ENCODE data around the gene PHAF1. TPM values are rescaled to one million over a fixed set of nuclear protein-coding genes. Genes with fewer than 3 reads are reported as not detected.
A peak's percentile ranks its signal among the peaks of the same experiment; 100 is the strongest.

The PHAF1 gene
- total and polyA plus RNA-seq, 8 donors = 4.6 to 39.6 (median 7.6) TPM

- Histone ChIP-seq H3K36me3 (no peaks in the 10 kb centered on the region), H3K4me1 (peaks cover 46 to 69% (median 60%) of the 10 kb centered on the region in 4 donors), H3K9me3 (no peaks in the 10 kb centered on the region), H3K27ac (peak overlapping the region; percentile 47 to 91 (median 88)), H3K27me3 (peaks cover 0 to 62% (median 9%) of the 10 kb centered on the region in 3 donors), H3K4me3 (peak overlapping the region; percentile 43 to 55 (median 49))
- TF ChIP-seq POLR2A (IDR thresholded peaks at IDR 0.05) = no peak
- TF ChIP-seq CTCF (IDR thresholded peaks at IDR 0.05) = peak in 3 of 7 experiments; percentile 18 to 37 (median 30)
- peak in 1 of 2 donors; percentile 70 for DNase-seq
- intact Hi-C loops (cut with DNase I; ENCODE audit: low total_unique reads) = no loop called here
- 10 to 19% (median 18%) methylated on average over 22 to 24 of the region's 24 CpGs for WGBS, 5 donors
Measured at GRCh38 chr16:67169642-67170167, 60.0 kb downstream of the PHAF1 start.

DNA sequence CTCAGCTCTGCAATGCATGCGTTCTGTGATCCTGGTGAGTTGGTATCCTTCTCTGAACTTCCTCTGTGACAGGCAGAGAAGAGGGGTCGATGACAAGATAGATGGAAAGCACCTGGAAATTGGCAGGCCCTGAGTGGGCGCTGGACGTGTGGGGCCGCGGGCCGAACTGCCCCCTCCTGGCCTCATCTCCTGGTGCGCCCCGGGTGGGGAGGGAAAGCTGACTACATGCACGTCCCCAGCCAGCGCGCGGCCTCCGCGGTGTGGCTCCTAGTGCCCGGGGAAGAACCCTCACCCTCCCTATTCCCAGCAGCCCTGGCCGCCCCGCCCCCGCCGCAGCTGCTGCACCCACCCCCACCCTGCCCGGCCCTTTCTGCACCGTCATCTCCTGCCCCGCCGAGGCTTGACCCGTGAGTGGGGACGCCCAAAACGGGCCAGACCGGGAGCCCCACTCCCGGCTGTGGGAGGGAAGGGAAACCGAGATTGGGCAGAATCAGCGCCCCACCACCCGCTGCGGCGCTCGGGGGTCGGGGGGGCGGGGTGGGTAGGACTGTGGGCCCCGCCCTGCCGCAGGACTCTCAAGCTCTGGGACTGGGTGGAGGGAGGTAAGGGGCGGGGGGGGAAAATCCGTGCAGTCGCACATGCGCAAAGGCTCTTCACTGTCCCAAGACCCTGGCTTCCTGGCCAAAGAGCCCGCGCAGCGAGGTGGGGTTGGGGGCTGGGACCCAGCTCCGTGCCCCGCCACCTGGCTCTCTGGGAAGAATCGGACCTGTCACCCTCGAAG is 60.6 kb downstream of the PHAF1 start, which contains the start of gene NOL3:
NOL3 (plus strand) TSS at position 371 of the 781 bp plus-strand sequence.
- peaks cover 43 to 69% (median 58%) of the 10 kb centered on the region in 4 donors for H3K4me1 ChIP-seq
- H3K36me3 ChIP-seq = peaks cover 0 to 2% (median 0%) of the 10 kb centered on the region in 4 donors
- H3K4me3 ChIP-seq = peak within 1 kb of the TSS; percentile 43 to 55 (median 49)
- DNase-seq = peak; percentile 84 to 88
- no peak for TF ChIP-seq EP300 (IDR thresholded peaks at IDR 0.05)
- TF ChIP-seq POLR2AphosphoS5 (IDR thresholded peaks at IDR 0.05) = peak in 2 of 3 donors; percentile 42 to 51
- no peaks in the 10 kb centered on the region for H3K9me3 ChIP-seq
- peaks cover 0 to 59% (median 3%) of the 10 kb centered on the region in 3 donors for H3K27me3 ChIP-seq
- intact Hi-C loops (cut with DNase I; ENCODE audit: low total_unique reads) = no loop called here
- WGBS, 5 donors = 1 to 4% (median 2%) methylated on average over 15 to 50 of the region's 50 CpGs
- peak within 1 kb of the TSS; percentile 85 to 91 (median 88) for H3K27ac ChIP-seq

- intact Hi-C loops (cut with DNase I; ENCODE audit: low total_unique reads) = no loop called here
- peak in 1 of 2 donors; percentile 56 for DNase-seq
- 39 to 46% (median 44%) methylated on average over 14 of the region's 14 CpGs for WGBS, 5 donors
- Histone ChIP-seq H3K27me3 (peaks cover 0 to 52% (median 0%) of the 10 kb centered on the region in 3 donors), H3K36me3 (peaks cover 0 to 3% (median 0%) of the 10 kb centered on the region in 4 donors), H3K4me3 (peak overlapping the region; percentile 43 to 55 (median 49)), H3K9me3 (no peaks in the 10 kb centered on the region), H3K27ac (peak overlapping the region; percentile 85 to 91 (median 88)), H3K4me1 (peaks cover 40 to 63% (median 53%) of the 10 kb centered on the region in 4 donors)
- no peak for TF ChIP-seq EP300 (IDR thresholded peaks at IDR 0.05)
Measured at GRCh38 chr16:67170949-67171649, 61.4 kb downstream of the PHAF1 start.

DNA sequence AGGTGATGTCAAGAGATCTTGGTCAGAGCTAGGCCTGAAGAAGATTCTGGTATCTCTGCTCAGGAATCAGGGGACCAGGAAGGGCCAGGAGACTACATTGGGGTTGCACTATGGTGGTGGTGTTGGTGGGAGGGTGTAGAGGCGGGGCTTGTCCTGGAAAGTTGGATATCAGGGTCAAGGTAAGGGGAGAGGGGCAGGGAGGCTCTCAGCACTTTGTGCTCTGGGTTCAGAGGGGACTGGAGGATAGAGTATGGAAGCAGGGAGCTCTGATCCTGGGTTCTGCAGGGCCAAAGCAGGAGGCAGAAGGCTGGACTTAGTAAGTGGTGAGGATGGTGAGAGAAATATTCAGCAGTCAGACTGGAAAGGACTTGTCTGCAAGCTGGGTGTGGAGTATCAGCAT is 63.6 kb downstream of the PHAF1 start:
- WGBS, 5 donors = 78 to 94% (median 86%) methylated on average over 1 of the region's 1 CpG
- H3K36me3 ChIP-seq = peaks cover 0 to 7% (median 1%) of the 10 kb centered on the region in 4 donors
- peaks cover 48 to 77% (median 64%) of the 10 kb centered on the region in 4 donors for H3K4me1 ChIP-seq
- H3K4me3 ChIP-seq = peak overlapping the region; percentile 43 to 52 (median 49)
- H3K27ac ChIP-seq = peak overlapping the region; percentile 63 to 92 (median 89)
- no peak for DNase-seq
- intact Hi-C loops (cut with DNase I; ENCODE audit: low total_unique reads) = no loop called here
- H3K27me3 ChIP-seq = peaks cover 0 to 38% (median 0%) of the 10 kb centered on the region in 3 donors
- TF ChIP-seq CTCF (IDR thresholded peaks at IDR 0.05) (no peak), POLR2A (IDR thresholded peaks at IDR 0.05) (no peak), POLR2AphosphoS5 (IDR thresholded peaks at IDR 0.05) (no peak), EP300 (IDR thresholded peaks at IDR 0.05) (no peak)
- no peaks in the 10 kb centered on the region for H3K9me3 ChIP-seq
